Embryonic facial prominence (tissue), 1 donor: ENCODE results near the gene SPATA21.
"Not testable (repeated sequence)": the region's sequence is repeated elsewhere in the genome, so short reads cannot be mapped to it uniquely, and the experiment has no call there.

Source experiments
- DNase-seq: peaks from one replicate; pipeline ENCODE4 v3.0.0-alpha.2; 2016; ENCODE audit errors: extremely low spot score

SPATA21 gene

DNA sequence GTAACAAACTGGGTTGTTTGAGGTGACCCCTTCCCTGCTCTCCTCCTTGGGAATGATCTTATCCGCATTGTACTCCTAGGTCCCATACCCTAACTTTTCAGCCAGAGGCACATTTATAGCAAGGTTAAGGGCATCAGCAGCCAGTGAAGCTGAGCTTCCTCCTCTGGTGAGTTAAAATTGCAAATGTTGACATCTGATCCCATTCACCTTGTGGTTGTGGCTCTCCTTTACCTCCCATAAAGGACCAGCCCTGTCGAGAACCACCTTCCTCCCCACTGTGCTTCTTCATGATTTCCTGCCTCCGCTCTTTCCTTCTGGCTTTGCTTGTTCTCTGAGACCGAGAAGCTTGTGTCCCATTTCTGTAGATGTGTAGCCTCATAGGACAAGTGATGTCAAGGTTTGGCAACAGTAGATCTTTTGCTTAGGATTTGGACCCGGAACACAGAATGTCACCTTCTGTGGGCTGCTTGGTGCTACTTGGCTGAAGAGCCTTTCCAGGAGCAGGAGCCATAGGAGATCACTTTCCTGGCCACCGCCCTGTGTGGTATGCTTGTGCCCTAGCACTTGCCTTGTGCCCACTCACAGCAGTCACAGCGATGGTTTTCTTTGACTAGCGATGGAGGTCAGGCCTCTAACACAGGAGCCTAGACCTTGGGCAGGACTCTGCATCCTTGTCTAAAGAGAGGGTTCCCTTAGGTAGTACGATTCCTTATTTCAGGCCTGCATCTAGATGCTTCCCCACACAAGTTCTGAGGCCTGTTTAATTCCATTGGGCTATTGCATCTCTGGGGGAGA is 51.4 kb downstream of the SPATA21 start:
- DNase-seq, result no peak

GRCh38 chr1:16383888-16384287 is 53.3 kb downstream of the SPATA21 start:
- DNase-seq, result no peak

- no peak for DNase-seq
Measured at GRCh38 chr1:16380868-16381267, 56.4 kb downstream of the SPATA21 start.

DNA sequence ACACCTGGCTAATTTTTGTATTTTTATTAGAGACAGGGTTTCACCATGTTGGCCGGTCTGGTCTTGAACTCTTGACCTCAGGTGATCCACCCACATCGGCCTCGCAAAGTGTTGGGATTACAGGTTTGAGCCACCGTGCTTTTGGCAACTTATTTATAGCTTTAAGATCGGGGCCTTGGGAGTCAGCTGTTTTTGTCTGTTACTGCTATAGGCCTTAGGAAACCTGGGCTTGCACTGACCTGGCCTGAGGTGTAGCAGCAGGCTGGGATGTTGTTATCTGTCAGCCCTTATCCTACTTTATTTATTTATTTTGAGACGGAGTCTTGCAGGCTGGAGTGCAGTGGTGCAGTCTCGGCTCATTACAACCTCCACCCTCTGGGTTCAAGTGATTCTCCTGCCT is 58.8 kb downstream of the SPATA21 start:
- DNase-seq, result no peak

DNA sequence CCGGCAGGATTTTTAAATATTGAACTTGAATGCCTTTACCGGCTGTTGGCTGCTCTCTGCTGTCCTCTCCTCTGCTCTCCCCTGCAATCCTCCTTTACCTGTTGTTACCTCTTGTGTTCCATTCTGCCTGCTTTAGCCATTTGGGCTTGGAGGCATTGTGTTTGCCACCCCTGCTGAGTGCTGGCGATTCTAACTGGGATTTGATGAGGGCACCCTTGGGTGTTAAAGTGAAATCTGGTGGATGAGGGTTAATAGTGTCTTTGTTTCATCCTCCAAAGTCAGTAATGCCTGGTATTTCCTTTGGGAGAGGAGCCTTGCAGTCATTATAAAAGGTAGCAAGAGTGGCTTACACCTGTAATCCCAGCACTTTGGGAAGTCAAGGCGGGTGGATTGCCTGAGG is 60.3 kb downstream of the SPATA21 start:
- no peak for DNase-seq

DNA sequence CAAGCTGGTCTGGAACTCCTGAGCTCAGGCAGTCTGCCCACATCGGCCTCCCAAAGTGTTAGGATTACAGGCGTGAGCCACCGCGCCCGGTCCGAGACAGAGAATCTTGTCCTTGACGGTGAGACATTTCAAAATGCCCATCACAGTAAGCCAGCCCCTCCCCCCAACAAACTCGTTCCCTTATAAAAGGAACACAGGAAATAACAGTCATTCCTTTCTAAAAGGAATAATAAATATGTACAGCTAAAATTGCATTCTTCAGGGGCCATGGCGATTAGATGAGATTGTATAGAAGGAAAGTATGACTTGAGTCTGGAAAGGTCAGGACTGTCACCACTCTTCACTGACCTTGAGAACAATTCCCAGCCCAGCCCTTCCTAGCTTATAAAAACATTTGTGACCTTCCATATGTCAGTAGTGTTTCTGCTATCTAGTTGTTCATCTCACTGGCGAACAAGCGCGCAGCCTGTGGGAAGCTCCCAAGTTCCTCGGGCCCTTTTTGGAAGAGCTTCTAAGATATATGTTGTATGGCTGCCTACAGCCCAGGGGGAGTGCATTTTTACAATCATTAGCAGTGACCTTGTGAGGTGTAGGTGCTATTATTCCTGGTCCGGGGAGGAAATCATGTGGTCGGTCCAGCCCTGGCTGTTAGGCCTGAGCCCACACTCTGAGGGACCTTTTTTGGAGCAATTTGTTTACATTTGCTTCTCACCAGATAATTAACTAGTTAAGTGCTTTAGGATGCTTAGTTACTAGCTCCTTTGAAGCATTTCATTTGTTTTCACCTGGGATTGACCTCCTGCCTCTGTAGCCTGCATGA is 61.5 kb downstream of the SPATA21 start:
- no peak for DNase-seq

DNA sequence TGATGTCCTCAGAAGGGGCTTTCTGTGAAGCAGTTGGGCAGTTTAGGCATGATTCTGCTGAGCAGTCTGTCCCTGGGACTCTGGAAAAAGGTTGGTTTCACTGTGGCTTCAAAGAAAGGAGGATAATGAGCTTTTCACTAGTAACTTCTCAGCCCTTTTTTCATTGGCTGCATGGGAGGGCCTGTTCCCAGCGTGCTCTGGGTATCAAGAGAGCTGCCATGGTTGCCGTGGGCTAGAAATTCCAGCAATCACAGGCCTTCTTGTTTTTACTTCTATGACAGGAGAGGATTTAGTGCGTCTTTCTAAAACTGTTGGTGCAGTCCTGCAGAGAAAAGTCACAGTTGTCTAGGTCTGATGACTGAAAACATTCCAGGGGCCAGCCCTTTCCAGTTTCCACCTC is 63.0 kb downstream of the SPATA21 start:
- DNase-seq, result no peak

- no peak for DNase-seq
Measured at GRCh38 chr1:16372535-16373285, 64.5 kb downstream of the SPATA21 start.

DNA sequence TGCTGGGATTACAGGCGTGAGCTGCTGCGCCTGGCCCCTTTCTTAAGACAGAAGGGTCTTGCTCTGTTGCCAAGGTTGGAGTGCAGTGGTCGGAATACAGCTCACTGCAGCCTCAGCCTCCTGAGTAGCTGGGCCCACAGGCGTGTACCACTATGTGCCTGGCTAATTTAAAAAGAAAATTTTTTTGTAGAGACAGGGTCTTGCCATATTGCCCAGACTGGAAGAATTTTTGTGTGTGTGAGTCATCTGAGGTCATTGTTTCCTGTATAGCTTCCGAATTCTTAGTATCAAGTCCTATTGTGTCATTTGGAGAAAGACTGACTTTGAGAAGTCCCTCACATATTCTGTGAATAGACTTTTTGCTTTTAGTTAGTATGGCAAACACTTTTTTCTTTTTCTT is 65.5 kb downstream of the SPATA21 start:
- DNase-seq, result no peak

DNA sequence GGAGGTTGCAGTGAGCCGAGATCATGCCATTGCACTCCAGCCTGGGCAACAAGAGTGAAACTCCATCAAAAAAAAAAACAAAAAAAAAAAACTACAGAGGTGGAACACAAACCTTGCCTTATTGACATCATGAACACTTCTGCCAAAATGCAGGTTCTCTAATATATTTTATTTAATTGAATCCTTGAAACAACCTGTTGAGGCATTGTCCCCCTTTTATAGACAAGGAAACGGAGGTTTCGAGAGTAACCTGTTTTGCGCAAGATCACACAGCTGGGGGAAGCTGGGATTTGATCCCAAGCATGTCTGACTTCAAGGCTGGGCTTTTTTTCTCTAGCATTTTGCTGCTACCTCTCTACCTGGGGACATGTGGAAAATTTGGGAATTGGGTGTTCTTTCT is 67.4 kb downstream of the SPATA21 start:
- DNase-seq, result no peak

DNA sequence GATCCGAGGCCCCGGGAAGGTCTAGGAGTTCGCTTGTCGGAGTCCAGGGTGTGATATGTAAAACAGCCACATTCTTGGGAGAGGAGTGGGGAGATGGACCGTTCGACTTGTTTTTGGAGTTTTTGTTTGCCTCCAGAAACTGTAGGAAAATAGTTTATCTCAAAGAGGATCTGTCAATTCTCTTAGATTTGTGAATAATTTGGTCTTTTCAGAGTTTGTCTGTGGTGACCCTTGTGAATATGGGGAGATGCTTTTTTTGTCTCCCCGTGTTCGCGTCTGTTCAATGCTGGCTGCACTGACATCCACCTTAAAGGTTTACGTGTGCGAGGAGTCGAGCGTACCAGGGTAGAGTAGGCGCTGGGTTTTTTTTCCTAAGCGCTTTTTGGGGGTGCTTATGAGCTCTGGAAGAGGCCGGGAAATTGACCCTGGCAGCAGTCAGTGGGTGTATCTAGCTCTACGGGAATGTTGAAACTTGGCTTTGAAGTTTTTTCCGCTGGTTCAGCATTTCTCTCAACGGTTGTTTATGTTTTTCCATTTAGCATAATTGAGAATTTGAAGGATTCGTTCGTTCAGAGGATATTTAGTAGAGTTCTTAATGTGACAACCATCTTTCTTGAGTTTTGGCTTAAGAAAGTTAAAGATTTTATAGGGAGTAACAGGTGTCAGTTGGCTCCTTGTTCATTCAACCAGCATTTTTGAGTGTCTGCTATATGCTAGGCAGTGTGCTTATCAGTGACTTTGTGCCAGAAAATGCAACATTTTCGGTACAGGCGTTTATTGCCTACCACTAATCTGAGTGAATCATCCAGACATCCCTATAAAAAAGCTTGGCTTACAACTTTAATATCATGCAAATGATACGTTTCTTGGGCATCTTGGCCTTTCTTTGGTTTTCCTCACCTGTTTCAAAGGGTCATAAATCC is 69.0 kb downstream of the SPATA21 start:
- DNase-seq, result no peak

GRCh38 chr1:16367258-16367967 is 69.8 kb downstream of the SPATA21 start:
- DNase-seq, result no peak

DNA sequence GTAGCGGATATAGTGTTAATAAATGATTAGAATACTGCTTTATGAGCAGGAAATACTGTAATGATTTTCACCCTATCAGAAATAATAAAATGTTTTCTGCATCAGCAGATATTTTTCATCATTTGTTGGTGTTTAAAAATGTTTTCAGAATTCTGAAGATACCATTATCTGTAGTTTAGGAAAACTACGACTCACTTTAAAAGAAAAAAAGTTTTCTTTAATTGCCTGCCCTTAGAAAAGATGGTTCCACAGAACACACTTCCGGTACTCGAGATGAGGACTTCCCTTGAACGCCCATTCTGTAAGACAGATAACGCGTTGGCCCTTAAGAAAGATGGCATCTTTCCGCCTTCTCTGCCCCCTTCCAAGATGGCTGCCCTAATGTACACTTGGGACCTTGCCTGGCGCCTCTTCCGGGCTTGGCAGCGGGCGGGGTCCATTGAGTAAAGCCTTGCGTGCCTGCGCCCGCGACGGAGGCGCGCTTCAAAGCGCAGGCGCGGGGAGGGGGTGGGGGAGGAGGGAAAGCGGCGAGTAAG is 70.4 kb downstream of the SPATA21 start, which contains the start of gene SZRD1:
Gene SZRD1 (plus strand): TSS at position 521 of the 536 bp plus-strand sequence. CDS start 16 bp downstream, outside the sequence.
- peak; percentile 98 for DNase-seq

DNA sequence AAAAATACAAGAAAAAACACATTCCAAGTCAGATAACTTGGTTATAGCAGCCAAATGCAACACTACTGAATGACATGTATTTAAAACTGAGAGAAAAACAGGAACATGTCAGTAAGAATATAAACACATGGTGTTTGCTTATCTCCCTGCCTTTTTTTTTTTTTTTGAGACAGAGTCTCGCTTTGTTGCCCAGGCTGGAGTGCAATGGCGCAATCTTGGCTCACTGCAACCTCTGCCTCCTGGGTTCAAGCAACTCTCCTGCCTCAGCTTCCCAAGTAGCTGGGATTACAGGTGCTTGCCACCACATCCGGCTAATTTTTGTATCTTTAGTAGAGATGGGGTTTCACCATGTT is 72.1 kb downstream of the SPATA21 start:
- not testable (repeated sequence) for DNase-seq

DNA sequence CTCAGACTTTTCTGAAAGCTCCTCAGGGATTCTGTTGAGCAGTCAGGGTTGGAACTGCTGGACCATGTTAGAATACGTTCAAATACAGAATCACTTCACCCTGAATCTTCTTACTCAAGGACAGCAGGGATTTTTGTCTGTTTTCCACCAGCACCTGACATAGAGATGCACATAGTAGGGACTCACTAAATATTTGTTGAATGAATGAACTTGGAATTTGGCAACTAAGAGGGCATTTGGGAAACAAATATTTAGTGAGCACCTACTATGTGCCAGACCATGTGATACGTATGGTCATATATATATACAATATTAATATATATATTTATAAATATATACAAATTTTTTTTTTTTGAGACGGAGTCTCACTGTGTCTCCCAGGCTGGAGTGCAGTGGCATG is 80.4 kb downstream of the SPATA21 start:
- no peak for DNase-seq

- DNase-seq, result no peak
Measured at GRCh38 chr1:16354619-16355018, 82.6 kb downstream of the SPATA21 start.

DNA sequence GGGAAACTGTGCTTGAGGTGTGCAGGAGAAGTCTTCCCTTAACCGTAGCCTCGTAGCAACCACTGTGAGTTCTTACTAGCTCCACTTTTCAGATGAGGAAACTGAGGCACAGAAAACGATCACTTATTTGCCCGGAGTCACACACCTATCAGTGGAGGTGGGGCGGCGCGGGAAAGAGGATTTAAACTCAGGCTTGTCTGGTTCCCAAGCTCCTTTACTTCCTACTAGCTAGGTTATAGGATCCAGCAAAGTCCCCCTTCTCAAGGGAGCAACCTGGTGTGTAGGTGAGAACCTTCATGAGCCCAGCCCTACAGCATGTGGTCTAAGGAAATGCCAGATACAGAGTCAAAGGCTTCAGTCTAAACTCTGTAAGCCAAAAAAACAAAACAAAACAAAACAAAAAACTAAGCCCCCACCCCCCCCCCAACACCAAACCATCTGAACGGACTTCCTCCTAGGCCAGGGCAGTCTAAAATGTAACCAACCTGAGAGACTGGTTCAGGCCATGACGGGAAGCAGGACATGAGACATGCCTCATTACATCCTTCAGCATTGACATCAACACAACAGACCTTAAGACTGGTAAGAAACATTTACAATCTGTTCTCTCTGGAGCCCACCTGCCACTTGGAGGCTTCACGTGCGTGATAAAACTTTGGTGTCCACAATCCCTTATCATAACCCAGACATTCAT is 84.2 kb downstream of the SPATA21 start:
- DNase-seq, result no peak

- DNase-seq, result peak; percentile 82
Measured at GRCh38 chr1:16351994-16352841, 85.0 kb downstream of the SPATA21 start, which contains the start of gene FBXO42. Gene FBXO42, minus strand, starts transcription at chr1:16352480. Its CDS starts 37,062 bp downstream, at chr1:16315418.
